Frontal cortex (tissue), 4 donors: Measurements from ENCODE around the gene RIPK3. TPM values are rescaled to one million over a fixed set of nuclear protein-coding genes. Genes with fewer than 3 reads are reported as not detected.
"Not testable (repeated sequence)": the region's sequence is repeated elsewhere in the genome, so short reads cannot be mapped to it uniquely, and the experiment has no call there.

Source experiments
- DNase-seq, 2 donors: peaks; one replicate each; pipeline ENCODE4 v3.0.0; 2012; ENCODE audit warnings: low spot score in 2 of 2
- FAIRE-seq: peaks from 2 replicates; lab custom pipeline; 2012; peaks lifted over from hg19 to GRCh38; lab: Jason Lieb, UNC
- total RNA-seq: library from RNA; depleted of rRNA; stranded (reverse); fragments of >200 nt; gene quantifications from one replicate; pipeline ENCODE4 v1.2.3, GENCODE V29; 2014
- donor health status: control.
- donor health status: control.
- donor health status: control.

The RIPK3 gene
- total RNA-seq, 1 donor from 2014 or later, result under 0.01 TPM

- FAIRE-seq, result no peak
- no peak for DNase-seq
These were observed 11.7 kb upstream of the RIPK3 start for GRCh38 chr14:24351517-24351916.

DNA sequence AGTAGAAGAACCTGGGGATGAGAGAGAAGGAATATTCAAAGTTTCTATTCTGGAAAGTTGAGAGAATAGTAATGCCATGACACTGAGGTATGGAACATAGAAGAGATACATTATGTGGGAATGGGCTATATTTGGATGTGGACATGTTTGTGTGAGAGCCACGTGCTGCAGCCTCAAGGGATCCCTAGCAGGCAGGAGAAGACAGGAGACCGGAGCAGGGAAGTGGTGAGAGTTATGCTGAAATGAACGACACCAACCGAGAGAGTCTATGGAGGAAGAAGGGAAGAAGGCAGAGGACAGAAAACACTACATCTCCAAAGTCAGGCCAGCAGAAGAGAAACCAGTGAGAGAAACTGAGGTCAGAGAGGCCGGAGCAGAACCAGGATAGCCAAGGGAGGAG, 10.0 kb upstream of the RIPK3 start:
- no peak for DNase-seq
- no peak for FAIRE-seq

DNA sequence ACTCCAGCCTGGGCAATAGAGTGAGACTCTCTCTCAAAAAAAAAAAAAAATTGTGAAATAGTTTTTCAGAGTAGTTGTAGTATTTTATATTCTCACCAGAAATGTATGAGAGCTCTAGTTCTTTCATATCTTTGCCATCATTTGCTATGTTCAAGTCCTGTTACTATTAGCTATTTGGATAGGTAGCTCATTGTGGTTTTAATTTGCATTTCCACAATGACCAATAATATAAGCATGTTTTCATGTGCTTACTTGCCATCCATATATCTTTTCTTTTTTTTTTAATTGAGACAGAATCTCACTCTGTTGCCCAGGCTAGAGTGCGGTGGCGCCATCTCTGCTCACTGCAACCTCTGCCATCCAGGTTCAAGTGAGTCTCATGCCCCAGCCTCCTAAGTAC, 8.4 kb upstream of the RIPK3 start:
- DNase-seq (no peak), FAIRE-seq (no peak)

DNA sequence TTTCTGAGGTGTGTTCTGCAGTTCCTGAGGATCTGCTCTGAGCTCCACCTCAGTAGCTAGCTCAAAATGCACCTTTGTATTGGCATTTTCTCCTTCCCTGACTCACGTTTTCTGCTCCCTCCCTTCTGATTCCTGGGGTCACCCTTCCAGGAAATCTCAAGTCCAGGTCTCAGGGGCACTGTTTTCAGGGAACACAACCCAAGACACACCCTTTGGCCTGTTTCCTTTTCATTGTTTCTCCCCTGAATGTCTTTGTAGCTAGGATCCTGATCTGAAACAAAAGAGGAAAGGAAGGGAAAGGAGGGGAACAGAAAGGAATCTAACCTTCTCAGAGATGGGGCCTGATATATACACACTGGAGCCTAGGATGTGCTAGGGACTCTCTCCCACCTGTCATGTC, 7.3 kb upstream of the RIPK3 start:
- FAIRE-seq, result no peak
- no peak for DNase-seq

DNA sequence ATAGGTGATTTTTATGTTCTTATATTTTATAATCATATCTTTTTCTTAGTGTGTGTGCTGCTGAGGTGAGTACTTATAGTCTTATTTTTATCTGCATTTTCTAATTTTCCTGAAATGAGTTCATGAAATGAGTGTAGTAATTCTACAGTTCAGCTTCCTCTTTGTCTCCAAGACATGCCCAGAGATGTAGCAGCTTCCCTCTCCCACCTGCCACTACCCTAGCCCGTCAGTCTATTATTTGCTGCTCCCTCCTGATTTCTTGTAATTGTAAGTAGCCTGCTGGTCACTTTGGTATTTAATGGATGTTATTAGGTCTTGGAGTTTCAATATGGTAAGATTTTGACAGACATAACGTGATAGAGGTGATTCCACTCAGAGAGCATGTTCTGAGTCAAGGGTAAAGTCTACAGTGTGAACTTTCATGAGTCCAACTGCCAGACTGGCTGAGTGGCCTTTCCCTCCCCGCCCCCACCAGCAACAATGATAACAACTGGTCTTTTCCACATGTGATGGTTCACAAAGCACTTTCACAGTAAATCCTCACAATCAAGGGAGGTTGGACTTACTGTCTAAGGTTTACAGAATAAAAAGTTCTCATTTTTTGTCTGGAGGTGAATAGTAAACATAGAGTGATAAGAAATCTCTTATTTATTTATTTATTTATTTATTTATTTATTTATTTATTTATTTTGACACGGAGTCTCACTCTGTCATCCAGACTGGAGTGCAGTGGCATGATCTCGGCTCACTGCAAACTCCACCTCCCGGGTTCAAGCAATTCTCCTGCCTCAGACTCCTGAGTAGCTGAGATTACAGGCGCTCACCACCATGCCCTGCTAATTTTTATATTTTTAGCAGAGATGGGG, 4.2 kb upstream of the RIPK3 start:
- no peak for DNase-seq
- FAIRE-seq, result no peak

DNA sequence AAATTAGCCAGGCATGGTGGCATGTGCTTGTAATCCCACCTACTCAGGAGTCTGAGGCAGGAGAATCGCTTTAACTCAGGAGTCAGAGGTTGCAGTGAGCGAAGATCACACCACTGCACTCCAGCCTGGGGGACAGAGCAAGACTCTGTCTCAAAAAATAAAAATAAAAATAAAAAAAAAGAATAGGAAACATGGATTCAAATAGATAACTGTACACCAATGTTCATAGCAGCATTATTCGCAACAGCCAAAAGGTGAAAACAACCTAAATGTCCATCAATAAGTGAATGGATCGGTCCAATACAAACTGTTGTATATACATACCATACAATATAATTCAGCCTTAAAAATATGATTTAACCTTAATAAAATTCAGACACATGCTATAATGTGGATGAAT, 3.1 kb upstream of the RIPK3 start:
- FAIRE-seq, result no peak

DNA sequence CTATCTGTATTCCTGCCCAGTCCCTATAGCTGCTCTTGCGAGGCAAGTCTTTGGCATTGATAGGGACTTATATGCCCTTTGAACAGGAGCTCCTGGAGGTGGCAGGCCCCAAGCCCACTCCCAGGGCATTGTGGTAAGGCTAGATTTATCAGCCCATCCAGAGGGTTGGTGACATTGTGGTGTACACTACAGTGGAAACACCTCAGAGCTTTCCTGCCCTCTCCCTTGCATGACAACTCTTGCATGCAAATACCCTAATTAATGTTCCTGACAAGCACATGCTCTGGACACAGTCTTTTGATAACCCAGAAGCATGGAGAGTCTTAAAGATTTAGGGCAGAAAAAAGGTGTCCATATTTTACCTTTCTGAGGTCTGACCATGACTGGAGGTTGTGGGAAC, 815 bp upstream of the RIPK3 start:
- DNase-seq (no peak), FAIRE-seq (no peak)

More for the DNA sequence above, 3.1 kb upstream of the RIPK3 start:
- DNase-seq, result no peak

GRCh38 chr14:24338843-24339242, 948 bp downstream of the RIPK3 start:
- no peak for FAIRE-seq
- DNase-seq, result no peak

- FAIRE-seq, result no peak
- DNase-seq, result no peak
These were observed 2.0 kb downstream of the RIPK3 start for GRCh38 chr14:24337824-24338175.

GRCh38 chr14:24337144-24337823, 2.5 kb downstream of the RIPK3 start:
- no peak for FAIRE-seq

GRCh38 chr14:24335461-24336171, 4.2 kb downstream of the RIPK3 start:
- FAIRE-seq (no peak), DNase-seq (peak in 1 of 2 donors; percentile 19)

More at GRCh38 chr14:24337144-24337823, 2.5 kb downstream of the RIPK3 start:
- peak in 1 of 2 donors; percentile 1 for DNase-seq

DNA sequence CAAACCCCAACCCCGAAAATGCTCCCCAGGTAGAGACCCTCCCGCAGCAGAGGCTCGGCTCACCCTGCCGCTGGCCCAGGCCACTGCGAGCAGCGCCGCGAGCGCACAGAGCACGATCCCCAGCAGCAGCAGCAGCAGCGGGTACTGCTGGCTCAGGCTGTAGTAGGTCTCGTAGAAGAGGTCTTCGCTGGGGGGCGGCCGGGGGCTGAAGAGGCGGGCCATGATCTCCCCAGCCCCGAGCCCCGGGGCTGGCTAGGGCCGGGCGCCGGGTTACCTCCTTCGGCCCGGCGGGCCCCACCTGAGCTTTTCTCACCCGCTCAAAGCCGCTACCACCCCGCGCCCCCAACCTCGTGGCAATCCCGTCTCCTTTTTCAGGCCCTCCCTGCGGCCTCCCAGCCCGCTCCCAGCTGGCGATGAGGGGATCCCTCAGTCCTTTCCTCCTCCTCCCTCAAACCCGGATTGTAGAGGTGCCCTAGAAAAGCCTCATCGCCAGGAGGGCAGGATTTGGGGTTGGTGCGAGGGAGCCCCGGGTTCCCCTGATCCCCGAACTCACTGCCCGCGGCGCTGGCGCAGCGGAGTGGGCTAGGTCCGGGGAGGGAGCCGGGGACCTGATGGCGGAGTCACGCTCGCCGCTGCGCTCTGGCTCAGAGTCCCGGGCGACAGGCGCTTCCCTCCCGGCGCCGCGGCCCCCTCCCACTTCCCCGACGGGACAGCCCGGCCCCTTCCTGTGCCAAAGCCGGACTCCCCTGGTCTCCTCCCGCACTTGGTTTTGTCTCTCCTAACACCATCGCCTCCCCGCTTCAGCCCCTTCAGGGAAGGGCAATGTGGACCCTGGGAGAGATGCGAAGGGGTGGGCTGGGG, 5.1 kb downstream of the RIPK3 start, which contains the start of gene ADCY4:
Gene ADCY4 (minus strand): TSS at position 641 of the 861 bp plus-strand sequence. CDS start 419 bp downstream, at position 222.
- DNase-seq (peak in 1 of 2 donors; percentile 28), FAIRE-seq (no peak)

GRCh38 chr14:24332268-24332993, 7.4 kb downstream of the RIPK3 start:
- FAIRE-seq (no peak), DNase-seq (peak; percentile 83 to 89)

GRCh38 chr14:24331731-24332267, 8.0 kb downstream of the RIPK3 start:
- no peak for FAIRE-seq
- DNase-seq, result no peak

DNA sequence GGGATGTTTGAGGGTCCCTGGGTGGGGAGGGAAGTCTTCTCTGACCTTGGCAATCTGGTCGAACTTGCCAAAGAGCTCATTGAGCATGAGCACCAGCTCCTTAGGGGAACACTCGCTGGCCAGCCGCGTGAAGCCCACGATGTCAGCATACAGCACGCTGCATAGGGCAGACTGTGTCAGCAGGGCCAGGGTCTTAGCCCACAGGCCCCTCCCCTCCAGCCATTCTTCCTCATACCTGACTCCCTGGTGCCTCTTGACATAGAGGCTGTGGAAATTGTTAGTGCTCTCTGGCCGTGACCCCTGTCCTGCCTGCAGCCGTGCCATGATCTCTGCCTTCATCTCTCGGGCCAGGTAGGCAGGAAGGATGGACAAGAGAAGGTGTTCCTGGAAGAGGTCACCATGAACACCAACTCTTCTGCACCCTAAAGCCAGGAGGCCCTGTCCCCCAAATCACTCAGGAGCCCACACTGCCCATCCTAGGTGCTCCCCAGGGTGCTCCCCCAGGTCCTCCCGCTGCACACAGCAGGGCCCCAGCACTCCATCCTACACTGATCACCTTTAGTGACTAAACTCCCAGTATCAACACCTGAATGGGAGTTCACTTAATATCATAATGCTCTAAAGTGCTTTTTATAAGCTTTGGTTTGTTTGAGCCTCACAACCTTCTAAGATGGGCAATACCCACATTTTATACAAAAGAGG, 8.7 kb downstream of the RIPK3 start:
- FAIRE-seq (no peak), DNase-seq (no peak)

DNA sequence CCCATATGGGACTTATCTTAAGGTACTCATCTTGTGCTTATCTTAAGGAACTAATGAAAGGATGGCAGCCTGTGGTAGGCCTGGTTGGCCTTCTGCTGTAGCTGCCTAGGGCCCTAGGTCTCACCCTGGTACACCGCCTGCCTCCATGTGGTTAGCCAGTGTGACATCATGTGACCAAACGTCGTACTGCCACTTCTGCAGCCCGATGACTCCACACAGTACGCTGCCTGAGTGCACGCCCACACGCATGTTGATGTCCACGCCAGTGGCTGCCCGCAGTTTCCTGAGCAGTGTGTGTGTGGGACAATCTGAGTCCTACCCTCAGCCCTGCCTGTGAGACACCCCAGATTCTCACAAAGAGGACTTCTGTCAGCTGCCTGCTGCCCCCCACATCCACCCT, 10.1 kb downstream of the RIPK3 start:
- DNase-seq (no peak), FAIRE-seq (no peak)

GRCh38 chr14:24329073-24329663, 10.6 kb downstream of the RIPK3 start:
- FAIRE-seq (no peak), DNase-seq (no peak)

GRCh38 chr14:24327914-24328313, 11.9 kb downstream of the RIPK3 start:
- DNase-seq, FAIRE-seq: not testable (repeated sequence)
